Mucosa of descending colon (tissue), 3 donors: ENCODE measurements around the gene R3HDML. TPM values are rescaled to one million over a fixed set of nuclear protein-coding genes. Genes with fewer than 3 reads are reported as not detected.

Experiments
- ATAC-seq: fragments of 200-7000 bp; cut with Tn5 transposase; one replicate; pipeline ENCODE4 v1.9.1; 2020; ENCODE audit warnings: mild to moderate bottlenecking, moderate library complexity
- DNase-seq, 3 donors: peaks; one replicate each; pipeline ENCODE4 v3.0.0-alpha.2; 2020
- H3K36me3 ChIP-seq: fragments of 200-600 bp; one replicate; pipeline ENCODE4 v1.8.0; 2021; ENCODE audit warnings: low read depth, mild to moderate bottlenecking
- H3K4me1 ChIP-seq: fragments of 200-600 bp; one replicate; pipeline ENCODE4 v1.8.0; 2021; ENCODE audit warnings: low read depth, mild to moderate bottlenecking
- H3K4me3 ChIP-seq: fragments of 200-600 bp; one replicate; pipeline ENCODE4 v1.8.0; 2021; ENCODE audit warnings: mild to moderate bottlenecking
- H3K9me3 ChIP-seq: fragments of 200-600 bp; one replicate; pipeline ENCODE4 v1.8.0; 2021; ENCODE audit warnings: mild to moderate bottlenecking
- intact Hi-C, 2 donors: fragments of 100-400 bp; cut with DNase I in 1 of 2; cut with micrococcal nuclease in 1 of 2; formaldehyde crosslinking; loops; one replicate each; pipeline versions ENCODE4 v1.11.0 to v1.11.1; 2022; cut with DNase I, micrococcal nuclease
- total RNA-seq, 3 donors: library from RNA; stranded (reverse); fragmentation: NEBNext Ultra II Directional in 2 of 3; extraction: Animal tissue kit (Norgen Biotek cat#: 25700) in 2 of 3; gene quantifications; one replicate each; pipeline versions ENCODE4 v1.2.1 to v1.2.4, GENCODE V29; 2021 to 2023
- TF ChIP-seq, protein P1 (sequence below): fragments of 200-600 bp; IDR thresholded peaks from one replicate; pipeline ENCODE4 v1.8.0; 2022; ENCODE audit warnings: antibody characterized with exemption, mild to moderate bottlenecking
- donor health status: DM: no; HTN: no; CAD: no; lungs with moderate emphysema.
- donor health status: DM: no; HTN: no; CAD: no.
- donor health status: DM: no; HTN: yes; CAD: no.

Gene R3HDML
- total RNA-seq, 3 donors from 2014 or later: not detected

DNA sequence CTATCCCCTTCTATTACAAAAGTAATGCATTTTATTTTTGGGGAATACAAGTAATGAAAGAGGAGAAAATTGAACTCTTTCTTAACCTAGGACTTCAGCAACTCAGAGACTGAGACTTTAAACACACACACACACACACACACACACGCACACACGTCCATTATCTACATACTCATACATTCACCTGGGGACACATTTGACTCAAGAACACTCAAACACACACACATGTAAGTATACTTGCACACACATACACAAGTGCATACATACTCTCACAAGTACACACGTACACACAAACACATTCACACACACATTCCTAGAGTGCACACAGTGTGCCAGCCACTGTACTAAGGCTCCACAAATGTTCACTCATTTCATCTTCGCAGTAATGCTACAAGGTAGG lies 2.1 kb upstream of the R3HDML start:
- Histone ChIP-seq H3K4me1 (no peaks in the 10 kb centered on the region), H3K9me3 (no peaks in the 10 kb centered on the region), H3K4me3 (no peak overlapping the region), H3K36me3 (no peaks in the 10 kb centered on the region)
- no peak for DNase-seq
- no peak for ATAC-seq
- intact Hi-C loops: no loop called here
- TF ChIP-seq, protein P1, sequence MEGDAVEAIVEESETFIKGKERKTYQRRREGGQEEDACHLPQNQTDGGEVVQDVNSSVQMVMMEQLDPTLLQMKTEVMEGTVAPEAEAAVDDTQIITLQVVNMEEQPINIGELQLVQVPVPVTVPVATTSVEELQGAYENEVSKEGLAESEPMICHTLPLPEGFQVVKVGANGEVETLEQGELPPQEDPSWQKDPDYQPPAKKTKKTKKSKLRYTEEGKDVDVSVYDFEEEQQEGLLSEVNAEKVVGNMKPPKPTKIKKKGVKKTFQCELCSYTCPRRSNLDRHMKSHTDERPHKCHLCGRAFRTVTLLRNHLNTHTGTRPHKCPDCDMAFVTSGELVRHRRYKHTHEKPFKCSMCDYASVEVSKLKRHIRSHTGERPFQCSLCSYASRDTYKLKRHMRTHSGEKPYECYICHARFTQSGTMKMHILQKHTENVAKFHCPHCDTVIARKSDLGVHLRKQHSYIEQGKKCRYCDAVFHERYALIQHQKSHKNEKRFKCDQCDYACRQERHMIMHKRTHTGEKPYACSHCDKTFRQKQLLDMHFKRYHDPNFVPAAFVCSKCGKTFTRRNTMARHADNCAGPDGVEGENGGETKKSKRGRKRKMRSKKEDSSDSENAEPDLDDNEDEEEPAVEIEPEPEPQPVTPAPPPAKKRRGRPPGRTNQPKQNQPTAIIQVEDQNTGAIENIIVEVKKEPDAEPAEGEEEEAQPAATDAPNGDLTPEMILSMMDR: no peak

DNA sequence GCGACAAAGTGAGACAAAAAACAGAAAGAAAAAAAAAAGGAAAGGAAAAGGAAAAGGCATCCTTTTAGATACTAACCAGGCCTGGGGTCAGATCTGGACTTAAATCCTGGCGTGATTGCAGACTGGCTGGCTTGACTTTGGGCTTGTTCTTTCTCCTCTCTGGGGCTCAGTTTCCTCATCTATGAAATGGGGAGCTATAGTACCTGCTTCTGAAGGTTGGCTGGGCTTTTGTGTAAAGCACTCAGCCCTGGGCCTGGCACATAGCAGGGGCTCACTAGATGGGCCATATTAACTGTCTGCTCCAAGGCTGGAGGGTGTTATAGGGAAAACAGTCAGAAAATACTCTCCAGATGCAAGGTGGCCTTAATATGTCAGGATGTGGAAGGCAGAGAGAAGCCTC lies 1.2 kb upstream of the R3HDML start:
- Histone ChIP-seq H3K36me3 (no peaks in the 10 kb centered on the region), H3K4me3 (no peak overlapping the region), H3K9me3 (no peaks in the 10 kb centered on the region), H3K4me1 (no peaks in the 10 kb centered on the region)
- intact Hi-C loops: no loop called here
- TF ChIP-seq, protein P1: no peak
- ATAC-seq (no peak), DNase-seq (no peak)

DNA sequence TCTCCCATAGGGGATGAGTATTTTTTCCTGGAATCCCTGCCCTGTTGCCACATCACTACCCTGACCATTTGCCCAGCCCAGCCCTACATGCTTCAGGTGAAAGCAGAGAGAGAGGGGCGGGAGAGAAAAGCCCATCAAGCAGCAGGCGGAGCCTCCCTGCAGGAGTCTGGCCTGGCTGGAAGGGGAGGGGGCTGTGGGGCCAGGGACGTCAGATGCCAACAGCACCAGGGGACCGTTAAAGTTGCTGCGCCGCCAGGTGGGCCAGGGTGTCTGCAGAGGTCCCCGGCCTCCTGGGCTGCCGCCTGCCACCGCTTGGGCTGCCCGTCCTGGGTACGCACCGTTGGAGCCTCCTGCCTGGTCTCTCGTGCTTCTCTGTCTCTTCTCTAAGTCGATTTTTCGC lies 757 bp upstream of the R3HDML start:
- H3K9me3 ChIP-seq: no peaks in the 10 kb centered on the region
- DNase-seq: no peak
- TF ChIP-seq, protein P1: no peak
- intact Hi-C loops: no loop called here
- no peaks in the 10 kb centered on the region for H3K36me3 ChIP-seq
- no peak for ATAC-seq
- no peaks in the 10 kb centered on the region for H3K4me1 ChIP-seq
- H3K4me3 ChIP-seq: no peak overlapping the region

DNA sequence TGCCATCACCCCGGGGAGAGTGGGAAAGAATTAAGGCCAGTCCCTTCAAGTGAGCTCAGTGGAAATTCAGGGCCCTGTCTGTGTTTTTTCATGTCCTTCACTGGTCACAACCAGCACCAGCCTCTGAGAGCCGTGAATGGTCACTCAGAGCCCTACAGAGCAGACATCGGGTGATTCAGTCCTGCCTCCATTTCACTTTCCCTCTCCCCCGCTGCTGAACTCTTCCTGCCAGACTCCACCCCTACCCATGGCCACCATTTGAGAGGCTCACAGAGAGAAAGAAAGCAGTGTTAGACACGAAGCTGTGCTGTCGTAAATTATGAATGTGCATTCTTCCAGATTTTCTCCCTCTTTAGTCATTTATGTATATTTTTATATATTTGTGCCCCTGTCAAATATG lies 5.4 kb downstream of the R3HDML start:
- no peak for DNase-seq

DNA sequence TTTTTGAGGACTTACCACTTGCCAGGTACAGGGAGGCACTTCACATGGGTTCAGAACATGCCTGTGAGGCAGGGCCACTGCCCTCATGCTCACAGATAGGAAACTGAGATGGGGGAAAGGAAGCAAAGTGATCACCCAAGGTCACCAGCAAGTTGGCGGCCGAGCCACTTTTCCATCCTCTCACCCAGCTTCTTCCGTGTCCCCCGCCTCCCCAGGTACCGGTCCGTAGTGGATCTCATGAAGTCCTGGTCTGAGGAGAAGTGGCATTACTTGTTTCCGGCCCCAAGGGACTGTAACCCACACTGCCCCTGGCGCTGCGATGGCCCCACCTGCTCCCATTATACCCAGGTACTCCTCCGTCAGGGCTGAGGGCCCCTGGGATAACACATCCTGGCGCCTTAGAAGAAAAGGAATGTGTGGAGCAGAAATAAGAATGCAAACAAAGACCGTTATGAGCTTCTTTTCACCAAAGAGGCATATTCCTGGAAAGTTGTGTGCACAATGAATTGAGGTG lies 6.4 kb downstream of the R3HDML start:
- no peak for DNase-seq
- Histone ChIP-seq H3K36me3 (no peaks in the 10 kb centered on the region), H3K9me3 (no peaks in the 10 kb centered on the region), H3K4me1 (peaks cover 6% of the 10 kb centered on the region), H3K4me3 (no peak overlapping the region)
- no peak for ATAC-seq
- TF ChIP-seq, protein P1: no peak
- intact Hi-C loops: no loop called here

More for the DNA sequence above, 5.4 kb downstream of the R3HDML start:
- H3K36me3 ChIP-seq: no peaks in the 10 kb centered on the region
- ATAC-seq: no peak
- intact Hi-C loops: no loop called here
- H3K9me3 ChIP-seq: no peaks in the 10 kb centered on the region
- H3K4me3 ChIP-seq: no peak overlapping the region
- H3K4me1 ChIP-seq: peaks cover 6% of the 10 kb centered on the region
- TF ChIP-seq, protein P1: no peak

DNA sequence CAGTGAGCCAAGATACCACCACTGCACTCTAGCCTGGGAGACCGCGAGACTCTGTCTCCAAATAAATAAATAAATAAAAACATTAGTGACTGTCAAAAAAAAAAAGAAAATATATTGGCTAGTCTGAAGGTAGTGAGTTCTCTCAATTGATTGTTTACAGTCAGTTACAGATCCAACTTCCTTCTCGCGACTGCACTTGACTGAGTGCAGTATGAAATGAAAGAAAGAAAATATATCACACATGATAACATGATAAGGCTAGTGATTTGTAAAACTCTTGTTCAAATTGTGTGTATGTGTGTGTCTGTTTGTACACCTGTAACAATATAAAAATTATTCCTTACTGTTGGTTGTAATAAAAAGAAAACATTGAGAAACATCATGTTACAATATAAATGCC lies 7.9 kb downstream of the R3HDML start:
- intact Hi-C loops: no loop called here
- TF ChIP-seq, protein P1: no peak
- Histone ChIP-seq H3K36me3 (no peaks in the 10 kb centered on the region), H3K4me1 (peaks cover 6% of the 10 kb centered on the region), H3K4me3 (no peak overlapping the region), H3K9me3 (no peaks in the 10 kb centered on the region)
- ATAC-seq (peak; percentile 55), DNase-seq (no peak)
